Measurements from ENCODE around the gene ABHD16B.

ABHD16B gene

GRCh38 chr20:63895952-63896263 is 34.6 kb downstream of the ABHD16B start:
- no peak for DNase-seq (ENCODE audit: low spot score)

GRCh38 chr20:63896264-63897105 is 35.2 kb downstream of the ABHD16B start:
- DNase-seq (ENCODE audit: low spot score), result peak; percentile 60

- no peak for DNase-seq (ENCODE audit: low spot score)
Observed at GRCh38 chr20:63897978-63898561, 36.8 kb downstream of the ABHD16B start.

- DNase-seq (ENCODE audit: low spot score), result no peak
Observed at GRCh38 chr20:63898882-63899558, 37.7 kb downstream of the ABHD16B start.

- DNase-seq (ENCODE audit: low spot score), result no peak
Observed at GRCh38 chr20:63900413-63900812, 39.1 kb downstream of the ABHD16B start.

- no peak for DNase-seq (ENCODE audit: low spot score)
Observed at GRCh38 chr20:63903796-63904561, 42.7 kb downstream of the ABHD16B start.

- no peak for DNase-seq (ENCODE audit: low spot score)
Observed at GRCh38 chr20:63908008-63908682, 46.8 kb downstream of the ABHD16B start.

GRCh38 chr20:63911176-63911575 is 49.9 kb downstream of the ABHD16B start:
- peak; percentile 60 for DNase-seq (ENCODE audit: low spot score)

All from globus pallidus (tissue), 1 donor.